Keratinocyte (primary cell): Measurements from ENCODE around the gene DUSP6. TPM values are rescaled to one million over a fixed set of nuclear protein-coding genes. Genes with fewer than 3 reads are reported as not detected.

Experiments used
- DNase-seq: peaks from one replicate; pipeline ENCODE4 v3.0.0-alpha.2; 2011; ENCODE audit warnings: low read depth, missing footprints, low spot score
- FAIRE-seq: peaks from 2 replicates; lab custom pipeline; 2011; peaks lifted over from hg19 to GRCh38; lab: Jason Lieb, UNC
- H2AFZ ChIP-seq: 2 replicates; pipeline ENCODE4 v1.6.0; 2012; ENCODE audit warnings: low read length, control low read depth, inconsistent platforms; ENCODE audit not compliant: control insufficient read depth
- H3K27ac ChIP-seq: 2 replicates; pipeline ENCODE4 v1.5.1; 2011; ENCODE audit warnings: low read length; ENCODE audit not compliant: control insufficient read depth, insufficient read depth
- H3K27me3 ChIP-seq: 3 replicates; pipeline ENCODE4 v1.6.0; 2011; ENCODE audit warnings: low read length; ENCODE audit not compliant: control insufficient read depth, insufficient read depth; ENCODE audit errors: extremely low read depth
- H3K36me3 ChIP-seq, 2 experiments: 2 replicates in 1 of 2; 3 replicates in 1 of 2; pipeline ENCODE4 v1.5.1; 2011; ENCODE audit warnings: low read length in 2 of 2, mild to moderate bottlenecking in 1 of 2; ENCODE audit not compliant: control insufficient read depth in 2 of 2, insufficient read depth in 2 of 2; ENCODE audit errors: extremely low read depth in 1 of 2
- H3K4me1 ChIP-seq: 3 replicates; pipeline ENCODE4 v1.5.1; 2011; ENCODE audit warnings: low read length; ENCODE audit not compliant: control insufficient read depth, insufficient read depth; ENCODE audit errors: extremely low read depth
- H3K4me2 ChIP-seq: 3 replicates; pipeline ENCODE4 v1.6.0; 2011; ENCODE audit warnings: low read depth, low read length; ENCODE audit not compliant: control insufficient read depth, insufficient read depth; ENCODE audit errors: extremely low read depth
- H3K4me3 ChIP-seq, 3 experiments: fragments of 200-600 bp in 1 of 3; sonication (generic) in 1 of 3; 2 replicates in 2 of 3; 3 replicates in 1 of 3; pipeline ENCODE4 v1.5.1; 2011 to 2016; ENCODE audit warnings: low read length in 3 of 3, mild to moderate bottlenecking in 3 of 3, control low read depth in 2 of 3, inconsistent platforms in 1 of 3, low read depth in 1 of 3, mixed read lengths in 1 of 3, mixed run types in 1 of 3, moderate library complexity in 1 of 3; ENCODE audit not compliant: control insufficient read depth in 2 of 3, insufficient read depth in 2 of 3; ENCODE audit errors: extremely low read depth in 1 of 3
- H3K79me2 ChIP-seq: 2 replicates; pipeline ENCODE4 v1.6.0; 2012; ENCODE audit warnings: low read length; ENCODE audit not compliant: control insufficient read depth, insufficient read depth
- H3K9ac ChIP-seq: 3 replicates; pipeline ENCODE4 v1.6.0; 2011; ENCODE audit warnings: low read length; ENCODE audit not compliant: control insufficient read depth, insufficient read depth; ENCODE audit errors: extremely low read depth
- H3K9me1 ChIP-seq: 3 replicates; pipeline ENCODE4 v1.6.0; 2011; ENCODE audit warnings: low read length; ENCODE audit not compliant: control insufficient read depth, insufficient read depth; ENCODE audit errors: extremely low read depth
- H3K9me3 ChIP-seq: 2 replicates; pipeline ENCODE4 v1.5.1; 2012; ENCODE audit warnings: low read depth, low read length; ENCODE audit not compliant: control insufficient read depth
- H4K20me1 ChIP-seq: 3 replicates; pipeline ENCODE4 v1.6.0; 2011; ENCODE audit warnings: low read length; ENCODE audit not compliant: control insufficient read depth, insufficient read depth; ENCODE audit errors: extremely low read depth
- EZH2 ChIP-seq: IDR thresholded peaks from one replicate; pipeline ENCODE4 v1.6.1; 2012; ENCODE audit warnings: inconsistent platforms, mild to moderate bottlenecking, low read length, moderate library complexity
- dilution Hi-C: fragments of 300-500 bp; cut with MboI; formaldehyde crosslinking; loops from one replicate; pipeline ENCODE4 v1.7.0; 2020; ENCODE audit warnings: low sequenced_read_pairs; ENCODE audit not compliant: extremely low pct_ligation_motif_present
- polyA plus RNA-seq, 5 experiments: library from polyadenylated mRNA; depleted of rRNA in 3 of 5; stranded (reverse) in 3 of 5; stranded (forward) in 1 of 5; unstranded in 1 of 5; fragments of >200 nt; gene quantifications; 1 replicate in 1 of 5; 2 replicates in 3 of 5; 3 replicates in 1 of 5; pipeline versions ENCODE4 v1.2.1 to v1.2.3, GENCODE V29; 2011 to 2012; ENCODE audit warnings: missing spikeins in 2 of 5, low read depth in 1 of 5, low replicate concordance in 1 of 5
- TF ChIP-seq, protein P1 (sequence below), 3 experiments: IDR thresholded peaks in 1 of 3; conservative IDR thresholded peaks in 1 of 3; optimal IDR thresholded peaks in 1 of 3; 2 replicates in 2 of 3; 3 replicates in 1 of 3; pipeline versions ENCODE3 to v1.5.1; 2011; ENCODE audit warnings: low read length in 3 of 3, mild to moderate bottlenecking in 3 of 3, moderate library complexity in 2 of 3, control low read depth in 1 of 3, inconsistent platforms in 1 of 3; ENCODE audit not compliant: insufficient read depth in 2 of 3; ENCODE audit errors: extremely low read depth in 1 of 3

The DUSP6 gene
- polyA plus RNA-seq, 1 donor (not counting 4 experiments of a cell fraction or from before 2014, with no cell fraction given) = 221 TPM

GRCh38 chr12:89379839-89380467 is 27.7 kb upstream of the DUSP6 start:
- Histone ChIP-seq H3K4me3 (no peak overlapping the region), H3K4me2 (no peak overlapping the region), H3K9me1 (no peaks in the 10 kb centered on the region), H3K9ac (no peak overlapping the region), H3K79me2 (no peaks in the 10 kb centered on the region), H3K27me3 (no peaks in the 10 kb centered on the region), H4K20me1 (no peaks in the 10 kb centered on the region), H3K9me3 (no peaks in the 10 kb centered on the region), H3K4me1 (peaks cover 36% of the 10 kb centered on the region), H3K36me3 (no peaks in the 10 kb centered on the region), H2AFZ (no peak overlapping the region), H3K27ac (no peak overlapping the region)
- TF ChIP-seq, protein P1, sequence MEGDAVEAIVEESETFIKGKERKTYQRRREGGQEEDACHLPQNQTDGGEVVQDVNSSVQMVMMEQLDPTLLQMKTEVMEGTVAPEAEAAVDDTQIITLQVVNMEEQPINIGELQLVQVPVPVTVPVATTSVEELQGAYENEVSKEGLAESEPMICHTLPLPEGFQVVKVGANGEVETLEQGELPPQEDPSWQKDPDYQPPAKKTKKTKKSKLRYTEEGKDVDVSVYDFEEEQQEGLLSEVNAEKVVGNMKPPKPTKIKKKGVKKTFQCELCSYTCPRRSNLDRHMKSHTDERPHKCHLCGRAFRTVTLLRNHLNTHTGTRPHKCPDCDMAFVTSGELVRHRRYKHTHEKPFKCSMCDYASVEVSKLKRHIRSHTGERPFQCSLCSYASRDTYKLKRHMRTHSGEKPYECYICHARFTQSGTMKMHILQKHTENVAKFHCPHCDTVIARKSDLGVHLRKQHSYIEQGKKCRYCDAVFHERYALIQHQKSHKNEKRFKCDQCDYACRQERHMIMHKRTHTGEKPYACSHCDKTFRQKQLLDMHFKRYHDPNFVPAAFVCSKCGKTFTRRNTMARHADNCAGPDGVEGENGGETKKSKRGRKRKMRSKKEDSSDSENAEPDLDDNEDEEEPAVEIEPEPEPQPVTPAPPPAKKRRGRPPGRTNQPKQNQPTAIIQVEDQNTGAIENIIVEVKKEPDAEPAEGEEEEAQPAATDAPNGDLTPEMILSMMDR (optimal IDR thresholded peaks at IDR 0.05 in 1 of 3, IDR thresholded peaks at IDR 0.05 in 1 of 3, conservative IDR thresholded peaks at IDR 0.05 in 1 of 3; ENCODE audit: extremely low read depth in 1 of 3, insufficient read depth in 2 of 3, low read length in 3 of 3) = no peak
- no peak for TF ChIP-seq EZH2
- no peak for FAIRE-seq
- dilution Hi-C loops = no loop called here
- no peak for DNase-seq

DNA sequence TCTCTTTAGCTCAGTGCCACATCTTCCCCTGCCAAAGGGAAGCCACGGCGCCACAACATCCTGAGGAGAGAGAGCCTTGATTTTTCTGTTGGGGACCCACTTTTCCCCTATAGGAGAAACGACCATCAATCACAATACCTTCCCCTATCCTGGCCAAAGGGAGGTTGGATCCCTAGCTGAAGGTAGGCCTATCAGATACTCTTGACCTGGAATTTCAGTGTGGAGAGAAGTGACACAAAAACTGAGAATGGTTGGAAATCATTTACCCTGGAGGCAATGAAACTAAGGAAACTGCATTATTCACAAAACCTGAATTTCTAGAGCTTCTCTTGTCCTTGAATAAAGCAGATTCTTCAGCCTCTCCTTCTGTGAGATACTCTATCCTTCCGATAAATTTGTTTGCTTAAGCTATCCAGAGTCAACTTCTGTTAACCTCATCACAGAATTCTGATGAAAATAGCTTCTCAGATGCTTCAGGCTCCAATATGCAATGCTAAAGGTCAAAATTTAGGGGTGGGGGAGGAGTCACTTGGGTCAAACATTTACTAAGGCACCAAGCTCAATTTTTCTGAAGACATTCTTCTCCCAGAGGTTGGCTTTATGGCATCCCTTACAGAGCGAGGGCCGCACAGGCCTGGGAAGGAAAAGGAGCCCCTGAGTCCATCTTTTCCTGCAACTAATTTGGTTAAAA is 27.0 kb upstream of the DUSP6 start:
- peaks cover 35% of the 10 kb centered on the region for H3K4me1 ChIP-seq
- dilution Hi-C loops = no loop called here
- H3K9ac ChIP-seq = no peak overlapping the region
- no peaks in the 10 kb centered on the region for H3K36me3 ChIP-seq
- DNase-seq (no peak), FAIRE-seq (no peak)
- no peaks in the 10 kb centered on the region for H3K9me1 ChIP-seq
- H3K9me3 ChIP-seq = no peaks in the 10 kb centered on the region
- no peak overlapping the region for H2AFZ ChIP-seq
- no peak overlapping the region for H3K4me2 ChIP-seq
- H4K20me1 ChIP-seq = no peaks in the 10 kb centered on the region
- H3K27ac ChIP-seq = no peak overlapping the region
- TF ChIP-seq, protein P1 (optimal IDR thresholded peaks at IDR 0.05 in 1 of 3, IDR thresholded peaks at IDR 0.05 in 1 of 3, conservative IDR thresholded peaks at IDR 0.05 in 1 of 3; ENCODE audit: extremely low read depth in 1 of 3, insufficient read depth in 2 of 3, low read length in 3 of 3) = no peak
- no peak for TF ChIP-seq EZH2
- no peaks in the 10 kb centered on the region for H3K79me2 ChIP-seq
- no peaks in the 10 kb centered on the region for H3K27me3 ChIP-seq
- no peak overlapping the region for H3K4me3 ChIP-seq
